Glutamatergic neuron (in vitro differentiated cells): ENCODE data around the gene NR1H4. TPM values are rescaled to one million over a fixed set of nuclear protein-coding genes. Genes with fewer than 3 reads are reported as not detected.

Experiments
- DNase-seq: peaks from one replicate; pipeline ENCODE4 v3.0.0; 2022
- H3K27ac Mint-ChIP-seq: one replicate; pipeline ENCODE4 v1.8.0; 2020; ENCODE audit warnings: mild to moderate bottlenecking, mixed read lengths, inconsistent platforms; ENCODE audit not compliant: unreplicated experiment
- H3K27me3 Mint-ChIP-seq: one replicate; pipeline ENCODE4 v1.8.0; 2020; ENCODE audit warnings: mild to moderate bottlenecking, moderate library complexity, mixed read lengths, inconsistent platforms; ENCODE audit not compliant: unreplicated experiment
- H3K36me3 Mint-ChIP-seq: one replicate; pipeline ENCODE4 v1.8.0; 2020; ENCODE audit warnings: mild to moderate bottlenecking, mixed read lengths, inconsistent platforms; ENCODE audit not compliant: unreplicated experiment
- H3K4me1 Mint-ChIP-seq: one replicate; pipeline ENCODE4 v1.8.0; 2020; ENCODE audit warnings: mild to moderate bottlenecking, low read depth, mixed read lengths, inconsistent platforms; ENCODE audit not compliant: unreplicated experiment
- H3K4me3 Mint-ChIP-seq: one replicate; pipeline ENCODE4 v1.8.0; 2020; ENCODE audit warnings: mild to moderate bottlenecking, mixed read lengths, inconsistent platforms; ENCODE audit not compliant: unreplicated experiment
- H3K9me3 Mint-ChIP-seq: one replicate; pipeline ENCODE4 v1.8.0; 2020; ENCODE audit warnings: mild to moderate bottlenecking, moderate library complexity, mixed read lengths, inconsistent platforms; ENCODE audit not compliant: unreplicated experiment
- CTCF ChIP-seq: fragments of 200-600 bp; sonication (generic); IDR thresholded peaks from one replicate; pipeline ENCODE4 v1.5.0; 2021; ENCODE audit not compliant: partially characterized antibody, unreplicated experiment
- total RNA-seq: library from RNA; stranded (reverse); fragmentation: NEBNext Ultra II Directional; extraction: Animal tissue kit (Norgen Biotek cat#: 25700); gene quantifications from one replicate; pipeline ENCODE4 v1.2.1, GENCODE V29; 2021; ENCODE audit not compliant: unreplicated experiment

NR1H4 gene
- total RNA-seq, 1 donor from 2014 or later = not detected

DNA sequence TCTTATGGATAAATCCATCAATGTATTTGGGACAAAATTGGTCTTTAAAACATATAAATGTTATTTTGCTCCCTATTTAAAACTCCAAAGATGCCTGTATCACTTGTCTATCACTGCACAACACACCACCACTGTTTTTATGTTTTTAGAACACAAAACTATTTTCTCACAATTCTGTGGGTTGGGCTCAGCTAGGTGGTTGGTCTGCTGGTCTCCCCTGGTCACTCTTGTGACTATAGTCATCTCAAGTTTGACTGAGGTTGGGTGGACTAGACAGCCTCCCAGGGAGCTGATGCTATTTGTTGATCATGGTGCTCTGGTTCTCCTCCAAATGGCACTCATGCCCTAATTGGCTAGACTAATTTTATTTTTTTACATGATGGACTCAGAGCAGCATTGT is 39.5 kb upstream of the NR1H4 start:
- no peak overlapping the region for H3K27ac Mint-ChIP-seq
- TF ChIP-seq CTCF = no peak
- peaks cover 2% of the 10 kb centered on the region for H3K9me3 Mint-ChIP-seq
- H3K4me3 Mint-ChIP-seq = no peak overlapping the region
- DNase-seq = no peak
- H3K4me1 Mint-ChIP-seq = no peaks in the 10 kb centered on the region
- no peaks in the 10 kb centered on the region for H3K27me3 Mint-ChIP-seq
- H3K36me3 Mint-ChIP-seq = no peaks in the 10 kb centered on the region

DNA sequence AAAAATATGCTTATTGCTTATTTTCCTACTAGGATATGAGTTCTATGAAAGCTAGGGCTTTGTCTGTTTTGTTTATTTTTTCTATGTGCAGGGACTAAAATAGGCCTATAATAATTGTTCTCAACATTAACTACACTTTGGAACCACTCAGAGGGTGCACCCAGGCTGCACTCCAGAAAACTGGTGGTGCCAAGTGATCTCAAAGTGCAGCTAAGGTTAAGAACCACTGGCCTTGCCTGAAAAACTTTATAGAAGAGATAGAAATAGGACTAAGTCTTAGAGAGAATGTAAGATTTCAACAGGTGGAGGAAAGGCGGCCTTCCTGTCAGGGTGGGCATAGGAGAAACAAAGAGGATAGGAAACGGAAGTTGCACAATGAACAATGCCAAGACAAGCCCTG is 37.7 kb upstream of the NR1H4 start:
- no peak for TF ChIP-seq CTCF
- Mint-ChIP-seq H3K27me3 (no peaks in the 10 kb centered on the region), H3K27ac (no peak overlapping the region), H3K4me3 (no peak overlapping the region), H3K4me1 (no peaks in the 10 kb centered on the region), H3K9me3 (peaks cover 2% of the 10 kb centered on the region), H3K36me3 (no peaks in the 10 kb centered on the region)
- no peak for DNase-seq

DNA sequence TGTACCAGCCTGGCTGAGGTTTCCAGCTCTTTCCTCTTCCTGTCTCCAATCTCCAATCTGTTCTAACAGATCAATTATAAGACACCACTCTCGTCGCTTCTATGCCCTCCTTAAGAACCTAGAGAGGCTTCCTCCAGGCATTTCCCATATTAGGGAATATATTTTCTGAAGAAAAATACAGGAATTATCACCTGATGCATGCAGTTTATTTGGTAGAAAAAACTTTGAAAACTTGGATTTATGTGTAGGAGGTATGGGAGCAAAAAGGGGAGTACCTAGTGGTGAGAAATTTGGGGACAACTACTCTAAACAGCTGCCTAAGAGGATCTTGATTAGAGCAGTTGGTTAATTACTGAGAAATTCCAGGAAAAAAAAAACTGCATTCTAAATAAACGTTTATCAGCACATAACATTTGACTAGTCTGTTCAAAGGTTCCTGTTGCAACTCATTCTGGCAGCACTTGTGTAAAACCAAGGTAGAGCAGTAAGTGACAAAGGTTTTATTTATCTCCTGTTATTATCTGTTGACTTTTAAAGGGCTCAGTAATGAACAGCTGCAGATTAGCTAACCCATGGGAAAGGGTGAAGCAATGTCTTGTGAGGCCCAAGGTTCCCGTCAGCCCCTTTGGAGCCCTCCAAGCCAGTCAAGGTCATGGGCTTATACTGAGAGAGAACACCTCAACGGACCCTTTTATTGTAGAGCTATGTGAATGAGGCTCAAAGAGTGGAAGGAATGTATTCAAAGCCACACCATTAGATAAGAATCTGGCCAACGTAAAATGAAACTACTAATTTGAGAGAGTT is 36.4 kb upstream of the NR1H4 start:
- Mint-ChIP-seq H3K27me3 (no peaks in the 10 kb centered on the region), H3K9me3 (peaks cover 4% of the 10 kb centered on the region), H3K27ac (no peak overlapping the region), H3K4me1 (no peaks in the 10 kb centered on the region), H3K4me3 (no peak overlapping the region), H3K36me3 (no peaks in the 10 kb centered on the region)
- no peak for DNase-seq
- no peak for TF ChIP-seq CTCF

GRCh38 chr12:100439797-100440196 is 33.9 kb upstream of the NR1H4 start:
- no peak overlapping the region for H3K27ac Mint-ChIP-seq
- no peaks in the 10 kb centered on the region for H3K36me3 Mint-ChIP-seq
- no peaks in the 10 kb centered on the region for H3K4me1 Mint-ChIP-seq
- no peaks in the 10 kb centered on the region for H3K27me3 Mint-ChIP-seq
- TF ChIP-seq CTCF = no peak
- DNase-seq = no peak
- peaks cover 2% of the 10 kb centered on the region for H3K9me3 Mint-ChIP-seq
- H3K4me3 Mint-ChIP-seq = no peak overlapping the region

- peaks cover 2% of the 10 kb centered on the region for H3K9me3 Mint-ChIP-seq
Measured at GRCh38 chr12:100442403-100442802, 31.3 kb upstream of the NR1H4 start.

More at GRCh38 chr12:100442403-100442802, 31.3 kb upstream of the NR1H4 start:
- no peak overlapping the region for H3K4me3 Mint-ChIP-seq
- H3K36me3 Mint-ChIP-seq = no peaks in the 10 kb centered on the region
- no peak for DNase-seq
- H3K27me3 Mint-ChIP-seq = no peaks in the 10 kb centered on the region
- H3K4me1 Mint-ChIP-seq = peaks cover 1% of the 10 kb centered on the region
- no peak for TF ChIP-seq CTCF
- no peak overlapping the region for H3K27ac Mint-ChIP-seq
